Liver (tissue), 9 donors: ENCODE results near the gene TTC21A. TPM values are rescaled to one million over a fixed set of nuclear protein-coding genes. Genes with fewer than 3 reads are reported as not detected.
A peak's percentile ranks its signal among the peaks of the same experiment; 100 is the strongest.

ENCODE experiments used
- DNase-seq: peaks from one replicate; pipeline ENCODE4 v3.0.0-alpha.2; 2017; ENCODE audit warnings: low spot score
- H3K27ac ChIP-seq, 2 donors: one replicate each; pipeline ENCODE4 v1.7.0; 2013; ENCODE audit warnings: inconsistent platforms in 2 of 2, low read length in 2 of 2, control low read depth in 1 of 2, low read depth in 1 of 2, mild to moderate bottlenecking in 1 of 2
- H3K27me3 ChIP-seq, 4 donors: one replicate each; pipeline versions ENCODE4 v1.6.1 to v1.7.0; 2013; ENCODE audit warnings: low read length in 3 of 4, inconsistent platforms in 1 of 4, mild to moderate bottlenecking in 1 of 4, moderate library complexity in 1 of 4; ENCODE audit not compliant: control insufficient read depth in 4 of 4, insufficient read depth in 4 of 4
- H3K36me3 ChIP-seq, 4 donors: one replicate each; pipeline versions ENCODE4 v1.6.1 to v1.7.0; 2013; ENCODE audit warnings: low read length in 3 of 4, mild to moderate bottlenecking in 3 of 4, low read depth in 1 of 4, moderate library complexity in 1 of 4; ENCODE audit not compliant: control insufficient read depth in 4 of 4, insufficient read depth in 3 of 4
- H3K4me1 ChIP-seq, 4 donors: one replicate each; pipeline versions ENCODE4 v1.6.1 to v1.7.0; 2013; ENCODE audit warnings: low read length in 3 of 4, mild to moderate bottlenecking in 3 of 4, moderate library complexity in 1 of 4; ENCODE audit not compliant: control insufficient read depth in 4 of 4, insufficient read depth in 4 of 4
- H3K4me3 ChIP-seq, 3 donors: one replicate each; pipeline versions ENCODE4 v1.6.1 to v1.7.0; 2013; ENCODE audit warnings: low read length in 3 of 3, control low read depth in 1 of 3, low read depth in 1 of 3, mild to moderate bottlenecking in 1 of 3
- H3K9ac ChIP-seq, 2 donors: one replicate each; pipeline ENCODE4 v1.7.0; 2013; ENCODE audit warnings: low read length in 2 of 2, mild to moderate bottlenecking in 2 of 2, moderate library complexity in 2 of 2, control low read depth in 1 of 2, low read depth in 1 of 2
- H3K9me3 ChIP-seq, 4 donors: one replicate each; pipeline versions ENCODE4 v1.6.1 to v1.7.0; 2013; ENCODE audit warnings: low read length in 3 of 4; ENCODE audit not compliant: control insufficient read depth in 4 of 4
- EGR1 ChIP-seq, 2 donors: IDR thresholded peaks; 2 replicates each; pipeline ENCODE4 v1.6.1; 2016 to 2018; ENCODE audit warnings: antibody characterized with exemption in 2 of 2, low read depth in 2 of 2
- FOXA1 ChIP-seq: IDR thresholded peaks from 2 replicates; pipeline ENCODE4 v1.6.1; 2016; ENCODE audit warnings: antibody characterized with exemption
- GABPA ChIP-seq, 2 donors: IDR thresholded peaks in 1 of 2; conservative IDR thresholded peaks in 1 of 2; 2 replicates each; pipeline ENCODE4 v1.6.1; 2016; ENCODE audit warnings: antibody characterized with exemption in 2 of 2, mild to moderate bottlenecking in 1 of 2, moderate library complexity in 1 of 2
- HNF4A ChIP-seq, 2 donors: conservative IDR thresholded peaks; 2 replicates each; pipeline ENCODE4 v1.6.1; 2016; ENCODE audit warnings: antibody characterized with exemption in 2 of 2, mild to moderate bottlenecking in 2 of 2
- HNF4G ChIP-seq: IDR thresholded peaks from 2 replicates; pipeline ENCODE4 v1.6.1; 2016; ENCODE audit warnings: antibody characterized with exemption
- JUND ChIP-seq, 2 donors: IDR thresholded peaks; 2 replicates each; pipeline ENCODE4 v1.6.1; 2016; ENCODE audit warnings: antibody characterized with exemption in 2 of 2
- NR2F2 ChIP-seq: IDR thresholded peaks from 2 replicates; pipeline ENCODE4 v1.6.1; 2016; ENCODE audit warnings: antibody characterized with exemption
- RAD21 ChIP-seq, 2 donors: IDR thresholded peaks; 2 replicates each; pipeline ENCODE4 v1.6.1; 2016; ENCODE audit warnings: antibody characterized with exemption in 2 of 2, mild to moderate bottlenecking in 2 of 2
- SP1 ChIP-seq: IDR thresholded peaks from 2 replicates; pipeline ENCODE4 v1.6.1; 2018; ENCODE audit warnings: antibody characterized with exemption, mild to moderate bottlenecking
- TAF1 ChIP-seq: conservative IDR thresholded peaks from 2 replicates; pipeline ENCODE4 v1.6.1; 2016; ENCODE audit warnings: antibody characterized with exemption, mild to moderate bottlenecking
- YY1 ChIP-seq: IDR thresholded peaks from 2 replicates; pipeline ENCODE4 v1.6.1; 2016; ENCODE audit warnings: antibody characterized with exemption, mild to moderate bottlenecking
- WGBS: extraction: QIAGEN DNeasy Blood & Tissue Kit; methylation state at CpG from one replicate; pipeline ENCODE4 v1.1.7; 2013; 5-methylcytosine and 5-hydroxymethylcytosine counted together
- polyA plus RNA-seq, 2 donors: library from polyadenylated mRNA; stranded (reverse) in 1 of 2; unstranded in 1 of 2; fragments of 200-250 nt in 1 of 2; fragments of >200 nt in 1 of 2; fragmentation: Nextera tagmentation in 1 of 2; extraction: Ambion mirVana in 1 of 2; gene quantifications; one replicate each; pipeline versions ENCODE4 v1.2.1 to v1.2.3, GENCODE V29; 2013 to 2015
- total RNA-seq, 2 donors: library from RNA; depleted of rRNA; stranded (reverse); fragments of >200 nt; gene quantifications; one replicate each; pipeline ENCODE4 v1.2.3, GENCODE V29; 2014
- TF ChIP-seq, protein P1 (sequence below): fragments of 150-350 bp; IDR thresholded peaks from 2 replicates; pipeline ENCODE4 v1.5.1; 2017; ENCODE audit warnings: improper control_type of control experiment, low read depth, low read length; ENCODE audit not compliant: missing input control
- TF ChIP-seq, protein P2 (sequence below): IDR thresholded peaks from 2 replicates; pipeline ENCODE4 v1.6.1; 2016; ENCODE audit warnings: antibody characterized with exemption, mild to moderate bottlenecking
- TF ChIP-seq, protein P3 (sequence below): IDR thresholded peaks from 2 replicates; pipeline ENCODE4 v1.6.1; 2016; ENCODE audit warnings: antibody characterized with exemption
- donor health status: healthy.
- donor health status: healthy.
- donor health status: healthy.
- donor health status: healthy.
- donor health status: healthy.

Gene TTC21A
- total and polyA plus RNA-seq, 4 donors: 0.28 to 3.3 (median 1.6) TPM

DNA sequence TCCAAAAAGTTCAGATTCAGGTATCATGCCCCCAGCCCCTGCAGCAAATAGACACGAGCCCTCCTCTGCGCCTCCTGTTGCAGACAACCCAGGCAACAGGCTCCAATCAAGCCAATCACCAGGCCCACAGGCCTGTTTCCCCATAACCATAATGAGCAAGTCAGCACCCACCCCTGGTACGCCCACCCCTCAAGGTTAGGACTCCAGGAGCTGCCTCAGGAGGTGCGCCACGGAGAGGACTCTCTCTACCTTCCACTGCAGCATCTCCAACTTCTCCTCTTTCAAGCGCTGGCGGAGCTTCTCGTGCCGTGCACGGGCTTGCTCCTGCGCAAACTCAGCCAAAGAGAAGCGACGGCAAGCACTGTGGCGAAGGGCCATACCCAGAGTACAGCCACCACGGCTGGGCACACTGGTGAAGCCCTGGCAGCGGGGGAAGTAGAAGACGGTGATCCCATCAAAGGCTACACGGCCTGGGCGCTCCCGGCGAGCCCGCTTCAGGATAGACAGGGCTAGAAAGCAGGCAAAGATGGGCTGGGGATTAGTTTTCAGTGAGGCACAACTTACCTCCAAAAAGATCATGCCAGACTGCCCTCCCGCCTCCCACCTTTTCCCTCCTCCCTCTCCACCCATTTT, 37.4 kb downstream of the TTC21A start:
- no peaks in the 10 kb centered on the region for H3K9me3 ChIP-seq
- TF ChIP-seq HNF4G (no peak), FOXA1 (no peak), SP1 (no peak), HNF4A (conservative IDR thresholded peaks at IDR 0.05) (no peak), TAF1 (no peak), YY1 (no peak), GABPA (IDR thresholded peaks at IDR 0.05 in 1 of 2, conservative IDR thresholded peaks at IDR 0.05 in 1 of 2) (no peak), RAD21 (IDR thresholded peaks at IDR 0.05) (no peak), NR2F2 (no peak), EGR1 (IDR thresholded peaks at IDR 0.05; ENCODE audit: low read depth in 2 of 2) (no peak), JUND (IDR thresholded peaks at IDR 0.05) (no peak)
- TF ChIP-seq, protein P1, sequence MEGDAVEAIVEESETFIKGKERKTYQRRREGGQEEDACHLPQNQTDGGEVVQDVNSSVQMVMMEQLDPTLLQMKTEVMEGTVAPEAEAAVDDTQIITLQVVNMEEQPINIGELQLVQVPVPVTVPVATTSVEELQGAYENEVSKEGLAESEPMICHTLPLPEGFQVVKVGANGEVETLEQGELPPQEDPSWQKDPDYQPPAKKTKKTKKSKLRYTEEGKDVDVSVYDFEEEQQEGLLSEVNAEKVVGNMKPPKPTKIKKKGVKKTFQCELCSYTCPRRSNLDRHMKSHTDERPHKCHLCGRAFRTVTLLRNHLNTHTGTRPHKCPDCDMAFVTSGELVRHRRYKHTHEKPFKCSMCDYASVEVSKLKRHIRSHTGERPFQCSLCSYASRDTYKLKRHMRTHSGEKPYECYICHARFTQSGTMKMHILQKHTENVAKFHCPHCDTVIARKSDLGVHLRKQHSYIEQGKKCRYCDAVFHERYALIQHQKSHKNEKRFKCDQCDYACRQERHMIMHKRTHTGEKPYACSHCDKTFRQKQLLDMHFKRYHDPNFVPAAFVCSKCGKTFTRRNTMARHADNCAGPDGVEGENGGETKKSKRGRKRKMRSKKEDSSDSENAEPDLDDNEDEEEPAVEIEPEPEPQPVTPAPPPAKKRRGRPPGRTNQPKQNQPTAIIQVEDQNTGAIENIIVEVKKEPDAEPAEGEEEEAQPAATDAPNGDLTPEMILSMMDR: no peak
- TF ChIP-seq, protein P2, sequence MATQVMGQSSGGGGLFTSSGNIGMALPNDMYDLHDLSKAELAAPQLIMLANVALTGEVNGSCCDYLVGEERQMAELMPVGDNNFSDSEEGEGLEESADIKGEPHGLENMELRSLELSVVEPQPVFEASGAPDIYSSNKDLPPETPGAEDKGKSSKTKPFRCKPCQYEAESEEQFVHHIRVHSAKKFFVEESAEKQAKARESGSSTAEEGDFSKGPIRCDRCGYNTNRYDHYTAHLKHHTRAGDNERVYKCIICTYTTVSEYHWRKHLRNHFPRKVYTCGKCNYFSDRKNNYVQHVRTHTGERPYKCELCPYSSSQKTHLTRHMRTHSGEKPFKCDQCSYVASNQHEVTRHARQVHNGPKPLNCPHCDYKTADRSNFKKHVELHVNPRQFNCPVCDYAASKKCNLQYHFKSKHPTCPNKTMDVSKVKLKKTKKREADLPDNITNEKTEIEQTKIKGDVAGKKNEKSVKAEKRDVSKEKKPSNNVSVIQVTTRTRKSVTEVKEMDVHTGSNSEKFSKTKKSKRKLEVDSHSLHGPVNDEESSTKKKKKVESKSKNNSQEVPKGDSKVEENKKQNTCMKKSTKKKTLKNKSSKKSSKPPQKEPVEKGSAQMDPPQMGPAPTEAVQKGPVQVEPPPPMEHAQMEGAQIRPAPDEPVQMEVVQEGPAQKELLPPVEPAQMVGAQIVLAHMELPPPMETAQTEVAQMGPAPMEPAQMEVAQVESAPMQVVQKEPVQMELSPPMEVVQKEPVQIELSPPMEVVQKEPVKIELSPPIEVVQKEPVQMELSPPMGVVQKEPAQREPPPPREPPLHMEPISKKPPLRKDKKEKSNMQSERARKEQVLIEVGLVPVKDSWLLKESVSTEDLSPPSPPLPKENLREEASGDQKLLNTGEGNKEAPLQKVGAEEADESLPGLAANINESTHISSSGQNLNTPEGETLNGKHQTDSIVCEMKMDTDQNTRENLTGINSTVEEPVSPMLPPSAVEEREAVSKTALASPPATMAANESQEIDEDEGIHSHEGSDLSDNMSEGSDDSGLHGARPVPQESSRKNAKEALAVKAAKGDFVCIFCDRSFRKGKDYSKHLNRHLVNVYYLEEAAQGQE: no peak
- TF ChIP-seq, protein P3, sequence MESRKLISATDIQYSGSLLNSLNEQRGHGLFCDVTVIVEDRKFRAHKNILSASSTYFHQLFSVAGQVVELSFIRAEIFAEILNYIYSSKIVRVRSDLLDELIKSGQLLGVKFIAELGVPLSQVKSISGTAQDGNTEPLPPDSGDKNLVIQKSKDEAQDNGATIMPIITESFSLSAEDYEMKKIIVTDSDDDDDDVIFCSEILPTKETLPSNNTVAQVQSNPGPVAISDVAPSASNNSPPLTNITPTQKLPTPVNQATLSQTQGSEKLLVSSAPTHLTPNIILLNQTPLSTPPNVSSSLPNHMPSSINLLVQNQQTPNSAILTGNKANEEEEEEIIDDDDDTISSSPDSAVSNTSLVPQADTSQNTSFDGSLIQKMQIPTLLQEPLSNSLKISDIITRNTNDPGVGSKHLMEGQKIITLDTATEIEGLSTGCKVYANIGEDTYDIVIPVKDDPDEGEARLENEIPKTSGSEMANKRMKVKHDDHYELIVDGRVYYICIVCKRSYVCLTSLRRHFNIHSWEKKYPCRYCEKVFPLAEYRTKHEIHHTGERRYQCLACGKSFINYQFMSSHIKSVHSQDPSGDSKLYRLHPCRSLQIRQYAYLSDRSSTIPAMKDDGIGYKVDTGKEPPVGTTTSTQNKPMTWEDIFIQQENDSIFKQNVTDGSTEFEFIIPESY: no peak
- WGBS: 96% methylated on average over 23 of the region's 23 CpGs
- H3K27ac ChIP-seq: no peak overlapping the region
- H3K4me3 ChIP-seq: no peak overlapping the region
- peaks cover 22 to 62% (median 51%) of the 10 kb centered on the region in 4 donors for H3K4me1 ChIP-seq
- no peaks in the 10 kb centered on the region for H3K27me3 ChIP-seq
- H3K9ac ChIP-seq: no peak overlapping the region
- peak; percentile 23 for DNase-seq
- peaks cover 22 to 57% (median 49%) of the 10 kb centered on the region in 4 donors for H3K36me3 ChIP-seq

DNA sequence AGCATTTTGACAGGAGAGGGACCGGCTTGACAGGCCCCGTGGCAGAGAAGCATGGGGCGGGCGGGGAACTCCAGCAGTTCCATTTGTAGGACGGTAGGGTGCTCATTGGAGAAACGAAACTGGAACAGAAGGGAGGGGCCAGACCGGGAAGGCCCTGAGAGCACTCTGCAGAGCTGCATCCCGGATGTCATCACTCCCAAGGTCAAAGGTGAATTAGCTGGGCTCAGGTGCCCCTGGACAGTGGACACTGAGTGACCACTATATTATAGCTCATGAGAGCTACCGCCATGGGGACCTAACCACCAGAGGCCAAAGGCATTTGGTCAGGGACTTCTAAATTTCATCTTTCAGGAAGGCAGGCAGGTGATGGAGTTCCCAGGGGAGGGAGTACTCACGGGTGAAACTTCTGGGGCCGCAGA, 38.6 kb downstream of the TTC21A start:
- peak; percentile 43 for DNase-seq
- peak overlapping the region in 1 of 3 donors; percentile 6 for H3K4me3 ChIP-seq
- H3K9ac ChIP-seq: no peak overlapping the region
- H3K9me3 ChIP-seq: no peaks in the 10 kb centered on the region
- H3K27me3 ChIP-seq: no peaks in the 10 kb centered on the region
- peaks cover 22 to 54% (median 44%) of the 10 kb centered on the region in 4 donors for H3K36me3 ChIP-seq
- peak overlapping the region; percentile 65 to 78 for H3K27ac ChIP-seq
- H3K4me1 ChIP-seq: peaks cover 28 to 74% (median 63%) of the 10 kb centered on the region in 4 donors
- WGBS: 39% methylated on average over 11 of the region's 11 CpGs
- TF ChIP-seq SP1: peak; percentile 32
- TF ChIP-seq EGR1 (IDR thresholded peaks at IDR 0.05; ENCODE audit: low read depth in 2 of 2): no peak
- peak; percentile 86 for TF ChIP-seq NR2F2
- TF ChIP-seq, protein P1: peak; percentile 52
- TF ChIP-seq FOXA1: no peak
- TF ChIP-seq TAF1: no peak
- peak; percentile 49 to 50 for TF ChIP-seq HNF4A (conservative IDR thresholded peaks at IDR 0.05)
- TF ChIP-seq, protein P2: no peak
- TF ChIP-seq RAD21 (IDR thresholded peaks at IDR 0.05): peak; percentile 54 to 74
- TF ChIP-seq YY1: peak; percentile 36
- peak in 1 of 2 donors; percentile 72 for TF ChIP-seq GABPA (IDR thresholded peaks at IDR 0.05 in 1 of 2, conservative IDR thresholded peaks at IDR 0.05 in 1 of 2)
